Upper lobe of right lung (tissue), 1 donor: ENCODE measurements around the gene ALDH2. TPM values are rescaled to one million over a fixed set of nuclear protein-coding genes. Genes with fewer than 3 reads are reported as not detected.
"Not testable (repeated sequence)": the region's sequence is repeated elsewhere in the genome, so short reads cannot be mapped to it uniquely, and the experiment has no call there.

Experiments
- ATAC-seq: fragments of 200-7000 bp; cut with Tn5 transposase; one replicate; pipeline ENCODE4 v1.9.1; 2020; ENCODE audit warnings: mild to moderate bottlenecking, moderate library complexity
- DNase-seq: peaks from one replicate; pipeline ENCODE4 v3.0.0-alpha.2; 2020
- H3K27ac ChIP-seq: fragments of 200-600 bp; one replicate; pipeline ENCODE4 v1.8.0; 2022
- H3K27me3 ChIP-seq: fragments of 200-600 bp; one replicate; pipeline ENCODE4 v1.8.0; 2022; ENCODE audit warnings: mild to moderate bottlenecking
- H3K36me3 ChIP-seq: fragments of 200-600 bp; one replicate; pipeline ENCODE4 v1.8.0; 2022
- H3K4me1 ChIP-seq: fragments of 200-600 bp; one replicate; pipeline ENCODE4 v1.8.0; 2022
- H3K4me3 ChIP-seq: fragments of 200-600 bp; one replicate; pipeline ENCODE4 v1.8.0; 2022; ENCODE audit warnings: mild to moderate bottlenecking
- H3K9me3 ChIP-seq: fragments of 200-600 bp; one replicate; pipeline ENCODE4 v1.8.0; 2022
- intact Hi-C: fragments of 100-400 bp; cut with DNase I; formaldehyde crosslinking; loops from one replicate; pipeline ENCODE4 v1.11.0; 2022
- total RNA-seq: library from RNA; stranded (reverse); fragmentation: NEBNext Ultra II Directional; extraction: Animal tissue kit (Norgen Biotek cat#: 25700); gene quantifications from one replicate; pipeline ENCODE4 v1.2.1, GENCODE V29; 2021
- TF ChIP-seq, protein P1 (sequence below): fragments of 200-600 bp; IDR thresholded peaks from one replicate; pipeline ENCODE4 v1.8.0; 2022; ENCODE audit warnings: antibody characterized with exemption
- donor health status: DM: no; HTN: yes; CAD: no; lungs with severe emphysema.

The ALDH2 gene
- total RNA-seq, 1 donor from 2014 or later: 329 TPM

DNA sequence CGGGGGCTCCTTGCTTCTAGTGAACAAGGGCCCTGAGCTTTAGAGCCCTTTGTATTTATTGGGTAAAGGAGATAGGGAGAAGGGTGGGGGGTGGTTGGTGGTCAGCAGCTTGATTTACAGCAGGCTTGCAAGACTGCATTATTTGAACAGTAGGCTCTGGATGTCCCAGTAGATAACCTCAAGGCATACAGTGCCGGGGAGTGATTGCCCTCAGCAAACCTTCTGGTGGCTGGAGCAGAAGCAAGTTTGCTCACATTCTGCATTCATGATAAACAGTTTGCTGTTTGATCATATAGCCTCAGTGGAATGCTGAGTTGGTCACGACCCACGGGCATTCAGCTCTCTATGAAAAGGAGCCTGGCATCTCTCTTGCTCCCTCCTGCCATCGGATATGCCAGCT, 58.8 kb downstream of the ALDH2 start:
- TF ChIP-seq, protein P1, sequence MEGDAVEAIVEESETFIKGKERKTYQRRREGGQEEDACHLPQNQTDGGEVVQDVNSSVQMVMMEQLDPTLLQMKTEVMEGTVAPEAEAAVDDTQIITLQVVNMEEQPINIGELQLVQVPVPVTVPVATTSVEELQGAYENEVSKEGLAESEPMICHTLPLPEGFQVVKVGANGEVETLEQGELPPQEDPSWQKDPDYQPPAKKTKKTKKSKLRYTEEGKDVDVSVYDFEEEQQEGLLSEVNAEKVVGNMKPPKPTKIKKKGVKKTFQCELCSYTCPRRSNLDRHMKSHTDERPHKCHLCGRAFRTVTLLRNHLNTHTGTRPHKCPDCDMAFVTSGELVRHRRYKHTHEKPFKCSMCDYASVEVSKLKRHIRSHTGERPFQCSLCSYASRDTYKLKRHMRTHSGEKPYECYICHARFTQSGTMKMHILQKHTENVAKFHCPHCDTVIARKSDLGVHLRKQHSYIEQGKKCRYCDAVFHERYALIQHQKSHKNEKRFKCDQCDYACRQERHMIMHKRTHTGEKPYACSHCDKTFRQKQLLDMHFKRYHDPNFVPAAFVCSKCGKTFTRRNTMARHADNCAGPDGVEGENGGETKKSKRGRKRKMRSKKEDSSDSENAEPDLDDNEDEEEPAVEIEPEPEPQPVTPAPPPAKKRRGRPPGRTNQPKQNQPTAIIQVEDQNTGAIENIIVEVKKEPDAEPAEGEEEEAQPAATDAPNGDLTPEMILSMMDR: no peak
- Histone ChIP-seq H3K36me3 (no peaks in the 10 kb centered on the region), H3K27ac (no peak overlapping the region), H3K9me3 (no peaks in the 10 kb centered on the region), H3K4me3 (no peak overlapping the region), H3K4me1 (no peaks in the 10 kb centered on the region), H3K27me3 (no peaks in the 10 kb centered on the region)
- intact Hi-C loops: no loop called here
- DNase-seq: no peak
- ATAC-seq: no peak

DNA sequence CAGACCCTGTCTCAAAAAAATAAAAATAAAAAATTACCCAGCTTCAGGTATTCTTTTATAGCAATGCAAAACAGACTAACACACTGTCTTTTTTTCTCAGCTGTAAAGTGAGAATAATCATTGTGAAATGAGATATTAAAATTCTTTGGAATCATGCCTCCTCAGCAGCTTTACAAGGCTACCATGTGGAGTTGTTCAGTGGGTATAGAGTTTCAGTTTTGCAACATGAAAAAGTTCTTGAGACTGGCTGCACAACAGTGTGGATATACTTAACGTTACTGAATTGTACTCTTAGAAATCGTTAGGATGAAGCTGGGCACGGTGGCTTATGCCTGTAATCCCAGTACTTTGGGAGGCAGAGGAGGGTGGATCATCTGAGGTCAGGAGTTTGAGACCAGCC, 59.6 kb downstream of the ALDH2 start:
- TF ChIP-seq, protein P1: no peak
- Histone ChIP-seq H3K9me3 (no peaks in the 10 kb centered on the region), H3K27ac (no peak overlapping the region), H3K36me3 (no peaks in the 10 kb centered on the region), H3K27me3 (no peaks in the 10 kb centered on the region), H3K4me3 (no peak overlapping the region), H3K4me1 (no peaks in the 10 kb centered on the region)
- no peak for ATAC-seq
- DNase-seq: no peak
- intact Hi-C loops: no loop called here

DNA sequence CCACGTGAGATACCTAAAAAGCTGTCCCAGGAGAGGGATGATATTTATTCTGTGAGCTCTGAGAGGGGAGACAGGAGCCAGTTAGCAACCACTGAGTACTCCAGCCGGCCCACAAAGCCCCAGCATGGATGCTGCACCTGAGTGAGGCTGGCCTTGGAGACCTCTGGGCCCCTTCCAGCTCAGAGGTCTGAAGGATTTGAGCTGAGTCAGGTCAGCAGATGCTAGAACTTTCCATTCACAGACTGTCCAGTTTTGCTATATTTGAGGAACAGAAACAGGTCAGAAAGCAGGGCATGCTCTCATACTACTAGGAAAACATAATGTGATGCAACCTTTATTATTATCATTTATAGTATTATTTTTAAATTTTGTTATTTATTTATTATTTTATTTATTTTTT, 60.3 kb downstream of the ALDH2 start:
- no peaks in the 10 kb centered on the region for H3K36me3 ChIP-seq
- H3K27me3 ChIP-seq: no peaks in the 10 kb centered on the region
- H3K4me1 ChIP-seq: no peaks in the 10 kb centered on the region
- no peak for DNase-seq
- peak; percentile 59 for ATAC-seq
- TF ChIP-seq, protein P1: no peak
- intact Hi-C loops: no loop called here
- H3K27ac ChIP-seq: no peak overlapping the region
- H3K9me3 ChIP-seq: no peaks in the 10 kb centered on the region
- H3K4me3 ChIP-seq: no peak overlapping the region

DNA sequence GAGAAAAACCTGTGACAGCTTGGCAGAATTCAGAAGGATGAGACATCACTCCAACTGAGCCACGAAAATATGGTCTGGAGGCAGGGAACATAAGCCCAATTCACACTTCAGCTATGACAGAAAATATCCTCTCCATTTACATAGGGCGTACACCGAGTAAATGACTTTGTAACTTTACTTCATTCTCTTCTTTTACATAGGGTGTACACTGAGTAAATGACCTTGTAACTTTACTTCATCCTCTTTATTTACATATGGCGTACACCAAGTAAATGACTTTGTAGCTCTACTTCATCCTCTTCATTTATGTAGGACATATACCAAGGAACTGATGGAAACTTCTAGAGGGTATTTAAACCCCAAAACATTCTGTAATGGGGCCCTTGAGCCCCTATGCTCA, 61.2 kb downstream of the ALDH2 start:
- no peak overlapping the region for H3K4me3 ChIP-seq
- intact Hi-C loops: no loop called here

DNA sequence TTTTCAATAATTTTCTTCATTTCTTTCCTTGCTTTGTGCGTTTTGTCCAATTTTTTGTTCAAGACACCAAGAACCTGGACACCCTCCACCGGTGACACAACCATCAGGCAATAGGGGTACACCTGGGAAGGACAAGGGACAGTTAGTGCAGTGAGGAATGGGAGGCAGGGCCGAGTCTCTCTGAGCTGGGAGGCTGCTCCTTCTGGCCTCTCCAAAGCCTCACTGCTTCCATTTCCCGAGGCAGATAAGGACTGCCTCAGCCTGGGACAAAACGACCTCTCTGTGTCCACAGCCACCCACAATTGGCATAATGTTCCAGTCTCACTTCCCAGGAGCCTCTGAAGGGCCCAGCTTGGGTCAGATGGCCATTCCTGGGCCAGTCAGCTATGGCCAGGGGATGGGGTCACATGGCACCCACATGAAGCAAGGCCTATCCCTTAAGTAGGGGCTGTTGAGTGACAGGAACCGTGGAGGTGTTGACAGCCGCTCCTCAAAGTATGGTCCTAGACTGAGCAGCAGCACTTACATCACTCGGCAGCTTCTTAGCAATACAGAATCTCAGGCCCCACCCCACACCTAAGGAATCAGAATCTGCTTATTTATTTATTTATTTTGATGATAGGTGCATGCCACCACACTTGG, 61.7 kb downstream of the ALDH2 start:
- H3K27ac ChIP-seq: no peak overlapping the region
- TF ChIP-seq, protein P1: no peak
- H3K4me3 ChIP-seq: no peak overlapping the region
- no peak for ATAC-seq
- no peaks in the 10 kb centered on the region for H3K27me3 ChIP-seq
- H3K36me3 ChIP-seq: no peaks in the 10 kb centered on the region
- no peaks in the 10 kb centered on the region for H3K4me1 ChIP-seq
- DNase-seq: no peak
- H3K9me3 ChIP-seq: no peaks in the 10 kb centered on the region
- intact Hi-C loops: no loop called here

More for the DNA sequence above, 61.2 kb downstream of the ALDH2 start:
- H3K36me3 ChIP-seq: no peaks in the 10 kb centered on the region
- TF ChIP-seq, protein P1: no peak
- no peaks in the 10 kb centered on the region for H3K4me1 ChIP-seq
- no peaks in the 10 kb centered on the region for H3K9me3 ChIP-seq
- no peak for DNase-seq
- H3K27ac ChIP-seq: no peak overlapping the region
- H3K27me3 ChIP-seq: no peaks in the 10 kb centered on the region
- no peak for ATAC-seq

DNA sequence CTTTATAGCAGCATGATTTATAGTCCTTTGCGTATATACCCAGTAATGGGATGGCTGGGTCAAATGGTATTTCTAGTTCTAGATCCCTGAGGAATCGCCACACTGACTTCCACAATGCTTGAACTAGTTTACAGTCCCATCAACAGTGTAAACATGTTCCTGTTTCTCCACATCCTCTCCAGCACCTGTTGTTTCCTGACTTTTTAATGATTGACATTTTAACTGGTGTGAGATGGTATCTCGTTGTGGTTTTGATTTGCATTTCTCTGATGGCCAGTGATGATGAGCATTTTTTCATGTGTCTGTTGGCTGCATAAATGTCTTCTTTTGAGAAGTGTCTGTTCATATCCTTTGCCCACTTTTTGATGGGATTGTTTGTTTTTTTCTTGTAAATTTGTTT, 62.9 kb downstream of the ALDH2 start:
- H3K4me3 ChIP-seq, DNase-seq, H3K27ac ChIP-seq, H3K4me1 ChIP-seq, H3K27me3 ChIP-seq, H3K9me3 ChIP-seq, ATAC-seq, intact Hi-C loops, H3K36me3 ChIP-seq: not testable (repeated sequence)

DNA sequence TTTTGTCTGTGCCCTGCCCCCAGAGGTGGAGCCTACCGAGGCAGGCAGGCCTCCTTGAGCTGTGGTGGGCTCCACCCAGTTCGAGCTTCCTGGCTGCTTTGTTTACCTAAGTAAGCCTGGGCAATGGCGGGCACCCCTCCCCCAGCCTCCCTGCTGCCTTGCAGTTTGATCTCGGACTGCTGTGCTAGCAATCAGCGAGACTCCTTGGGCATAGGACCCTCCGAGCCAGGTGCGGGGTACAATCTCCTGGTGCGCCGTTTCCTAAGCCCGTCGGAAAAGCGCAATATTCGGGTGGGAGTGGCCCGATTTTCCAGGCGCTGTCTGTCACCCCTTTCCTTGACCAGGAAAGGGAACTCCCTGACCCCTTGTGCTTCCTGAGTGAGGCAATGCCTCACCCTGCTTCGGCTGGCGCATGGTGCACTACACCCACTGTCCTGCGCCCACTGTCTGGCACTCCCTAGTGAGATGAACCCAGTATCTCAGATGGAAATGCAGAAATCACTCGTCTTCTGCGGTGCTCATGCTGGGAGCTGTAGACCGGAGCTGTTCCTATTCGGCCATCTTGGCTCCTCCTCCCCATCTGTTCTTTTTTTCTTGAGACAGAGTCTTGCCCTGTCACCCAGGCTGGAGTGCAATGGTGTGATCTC, 68.1 kb downstream of the ALDH2 start:
- Histone ChIP-seq H3K27ac (peak overlapping the region; percentile 78), H3K36me3 (peaks cover 14% of the 10 kb centered on the region), H3K4me3 (peak overlapping the region; percentile 36)
- H3K27me3 ChIP-seq, H3K9me3 ChIP-seq, H3K4me1 ChIP-seq, intact Hi-C loops: not testable (repeated sequence)
- DNase-seq: peak; percentile 83
- ATAC-seq: peak; percentile 53

DNA sequence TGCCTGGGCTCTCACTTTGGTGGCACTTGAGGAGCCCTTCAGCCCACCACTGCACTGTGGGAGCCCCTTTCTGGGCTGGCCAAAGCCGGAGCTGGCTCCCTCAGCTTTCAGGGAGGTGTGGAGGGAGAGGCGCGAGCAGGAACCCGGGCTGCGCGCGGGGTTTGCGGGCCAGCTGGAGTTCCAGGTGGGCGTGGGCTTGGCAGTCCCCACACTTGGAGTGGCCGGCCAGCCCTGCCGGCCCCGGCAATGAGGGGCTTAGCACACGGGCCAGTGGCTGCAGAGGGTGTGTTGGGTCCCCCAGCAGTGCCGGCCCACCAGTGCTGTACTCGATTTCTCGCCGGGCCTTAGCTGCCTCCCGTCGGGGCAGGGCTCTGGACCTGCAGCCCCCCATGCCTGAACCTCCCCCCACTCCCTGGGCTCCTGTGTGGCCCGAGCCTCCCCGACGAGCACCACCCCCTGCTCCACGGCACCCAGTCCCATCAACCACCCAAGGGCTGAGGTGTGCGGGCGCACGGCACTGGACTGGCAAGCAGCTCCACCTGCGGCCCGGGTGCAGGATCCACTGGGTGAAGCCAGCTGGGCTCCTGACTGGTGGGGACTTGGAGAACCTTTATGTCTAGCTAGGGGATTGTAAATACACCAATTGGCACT, 68.9 kb downstream of the ALDH2 start:
- ATAC-seq, H3K4me3 ChIP-seq, H3K27me3 ChIP-seq, intact Hi-C loops, DNase-seq, H3K9me3 ChIP-seq: not testable (repeated sequence)
- peaks cover 14% of the 10 kb centered on the region for H3K36me3 ChIP-seq
- H3K4me1 ChIP-seq: peaks cover 11% of the 10 kb centered on the region
- peak overlapping the region; percentile 78 for H3K27ac ChIP-seq
